K562 (cell line): ENCODE measurements around the gene MYO1F. TPM values are rescaled to one million over a fixed set of nuclear protein-coding genes. Genes with fewer than 3 reads are reported as not detected.

Source experiments
- CHAMP1 ChIP-seq: fragments of 450-650 bp; IDR thresholded peaks from 2 replicates; pipeline ENCODE4 v1.6.1; 2016; ENCODE audit warnings: mild to moderate bottlenecking
- ESRRB ChIP-seq: fragments of 250-450 bp; sonication (Bioruptor Pico); IDR thresholded peaks from 2 replicates; pipeline ENCODE4 v1.5.0; 2020; ENCODE audit warnings: mild to moderate bottlenecking, moderate library complexity, borderline replicate concordance
- ETS1 ChIP-seq: conservative IDR thresholded peaks from 2 replicates; pipeline ENCODE4 v1.6.1; 2011; ENCODE audit warnings: low read depth, mild to moderate bottlenecking, low read length; ENCODE audit not compliant: control insufficient read depth
- TCF7L2 ChIP-seq: fragments of 150-350 bp; IDR thresholded peaks from 2 replicates; pipeline ENCODE4 v1.6.1; 2016; ENCODE audit warnings: low read depth, mild to moderate bottlenecking, low read length, moderate library complexity
- TCFL5 ChIP-seq: fragments of 250-450 bp; sonication (Bioruptor Pico); conservative IDR thresholded peaks from 2 replicates; pipeline ENCODE4 v1.6.1; 2021; ENCODE audit warnings: mild to moderate bottlenecking, moderate library complexity, matching md5 sums
- ZBTB40 ChIP-seq, 2 experiments: fragments of 450-650 bp in 1 of 2; sonication (generic) in 1 of 2; formaldehyde crosslinking in 1 of 2; IDR thresholded peaks; 2 replicates each; pipeline versions ENCODE4 v1.7.1 to v1.9.0; 2016 to 2022; ENCODE audit warnings: inconsistent platforms in 1 of 2, mild to moderate bottlenecking in 1 of 2, missing genetic modification reagents in 1 of 2
- polyA plus RNA-seq, 8 experiments: library from polyadenylated mRNA; depleted of rRNA in 4 of 8; stranded (reverse) in 5 of 8; unstranded in 3 of 8; fragments of >200 nt; fragmentation: Nextera tagmentation in 2 of 8; fragmentation: Illumina TruSeq in 1 of 8; extraction: Ambion mirVana in 2 of 8; extraction: Trizol in 1 of 8; gene quantifications; 2 replicates each; pipeline versions ENCODE4 v1.2.1 to v1.2.3, GENCODE V29; 2011 to 2014; ENCODE audit warnings: inconsistent platforms in 1 of 8, missing spikeins in 1 of 8
- total RNA-seq, 7 experiments: library from RNA; depleted of rRNA in 6 of 7; stranded (reverse); fragments of >200 nt in 6 of 7; fragmentation: Illumina TruSeq in 2 of 7; extraction: Trizol in 2 of 7; gene quantifications; 2 replicates each; pipeline versions ENCODE4 v1.2.1 to v1.2.3, GENCODE V29; 2011 to 2021; ENCODE audit warnings: low replicate concordance in 1 of 7

MYO1F gene
- total and polyA plus RNA-seq, 9 of the 15 experiments (the other 6 are each of a cell fraction or from before 2014, with no cell fraction given): 0.78 to 9.4 (median 4.3) TPM

GRCh38 chr19:8536282-8536681 is 41.0 kb downstream of the MYO1F start (continued):
- TF ChIP-seq ZBTB40 (IDR thresholded peaks at IDR 0.05) (no peak), ZBTB40 (CRISPR knock-in tag; IDR thresholded peaks at IDR 0.05) (no peak), TCFL5 (CRISPR knock-in tag) (no peak), CHAMP1 (no peak), ETS1 (no peak), ESRRB (no peak), TCF7L2 (no peak)
